ENCODE results near the gene THAP5.

DNA sequence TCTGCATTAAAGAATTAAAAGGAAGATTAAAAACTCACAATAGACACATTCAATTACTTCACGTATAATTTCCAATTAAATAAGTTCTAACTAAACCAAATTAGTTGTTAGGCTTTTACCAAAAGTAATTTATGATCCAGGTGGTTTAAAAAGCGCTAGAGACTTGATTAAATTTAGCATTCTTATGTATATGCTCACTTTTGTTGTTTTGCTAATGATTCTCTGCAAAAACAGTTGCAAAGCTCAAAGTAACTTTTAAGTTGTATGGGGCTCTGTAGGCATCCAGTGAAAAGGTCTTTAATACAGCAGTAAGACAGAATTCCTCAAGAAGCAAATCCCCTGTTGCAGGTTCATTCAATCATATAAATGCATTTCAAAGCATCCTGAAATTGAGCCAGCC is 28.0 kb downstream of the THAP5 start:
- TF ChIP-seq, protein P1, sequence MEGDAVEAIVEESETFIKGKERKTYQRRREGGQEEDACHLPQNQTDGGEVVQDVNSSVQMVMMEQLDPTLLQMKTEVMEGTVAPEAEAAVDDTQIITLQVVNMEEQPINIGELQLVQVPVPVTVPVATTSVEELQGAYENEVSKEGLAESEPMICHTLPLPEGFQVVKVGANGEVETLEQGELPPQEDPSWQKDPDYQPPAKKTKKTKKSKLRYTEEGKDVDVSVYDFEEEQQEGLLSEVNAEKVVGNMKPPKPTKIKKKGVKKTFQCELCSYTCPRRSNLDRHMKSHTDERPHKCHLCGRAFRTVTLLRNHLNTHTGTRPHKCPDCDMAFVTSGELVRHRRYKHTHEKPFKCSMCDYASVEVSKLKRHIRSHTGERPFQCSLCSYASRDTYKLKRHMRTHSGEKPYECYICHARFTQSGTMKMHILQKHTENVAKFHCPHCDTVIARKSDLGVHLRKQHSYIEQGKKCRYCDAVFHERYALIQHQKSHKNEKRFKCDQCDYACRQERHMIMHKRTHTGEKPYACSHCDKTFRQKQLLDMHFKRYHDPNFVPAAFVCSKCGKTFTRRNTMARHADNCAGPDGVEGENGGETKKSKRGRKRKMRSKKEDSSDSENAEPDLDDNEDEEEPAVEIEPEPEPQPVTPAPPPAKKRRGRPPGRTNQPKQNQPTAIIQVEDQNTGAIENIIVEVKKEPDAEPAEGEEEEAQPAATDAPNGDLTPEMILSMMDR (IDR thresholded peaks at IDR 0.05; ENCODE audit: low read depth, low read length, poor library complexity, severe bottlenecking), result no peak
- TF ChIP-seq EZH2phosphoT487 (IDR thresholded peaks at IDR 0.05; ENCODE audit: borderline replicate concordance, low read length), result no peak

Data from DOHH2 (cell line).